HG02885 (cell line): Measurements from ENCODE around the gene DAAM2.

Experiments
- ATAC-seq: cut with Tn5 transposase; IDR thresholded peaks from one replicate; pipeline ENCODE4 v1.9.1; 2021; ENCODE audit warnings: mild to moderate bottlenecking; ENCODE audit not compliant: unreplicated experiment, poor library complexity

Gene DAAM2

GRCh38 chr6:39903656-39904055 lies 111.5 kb downstream of the DAAM2 start:
- no peak for ATAC-seq

- no peak for ATAC-seq
Observed at GRCh38 chr6:39904946-39905639, 112.9 kb downstream of the DAAM2 start.

DNA sequence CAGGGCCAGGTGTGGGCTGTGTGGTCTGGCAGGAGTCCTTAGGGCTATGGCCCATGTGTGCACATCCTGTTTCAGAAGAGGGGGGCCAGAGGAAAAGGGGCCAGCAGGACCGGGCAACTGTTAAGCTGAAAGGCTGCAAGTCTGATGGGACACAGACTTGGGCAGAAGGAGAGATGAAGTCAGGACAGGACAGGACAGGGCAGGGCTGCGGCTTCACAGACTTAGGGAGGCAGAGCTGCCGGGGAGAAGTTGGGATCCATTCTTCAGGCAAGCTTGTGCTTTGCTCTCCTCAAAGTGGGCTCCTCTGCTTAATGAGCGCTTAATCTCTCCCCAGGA lies 113.4 kb downstream of the DAAM2 start:
- ATAC-seq, result no peak

DNA sequence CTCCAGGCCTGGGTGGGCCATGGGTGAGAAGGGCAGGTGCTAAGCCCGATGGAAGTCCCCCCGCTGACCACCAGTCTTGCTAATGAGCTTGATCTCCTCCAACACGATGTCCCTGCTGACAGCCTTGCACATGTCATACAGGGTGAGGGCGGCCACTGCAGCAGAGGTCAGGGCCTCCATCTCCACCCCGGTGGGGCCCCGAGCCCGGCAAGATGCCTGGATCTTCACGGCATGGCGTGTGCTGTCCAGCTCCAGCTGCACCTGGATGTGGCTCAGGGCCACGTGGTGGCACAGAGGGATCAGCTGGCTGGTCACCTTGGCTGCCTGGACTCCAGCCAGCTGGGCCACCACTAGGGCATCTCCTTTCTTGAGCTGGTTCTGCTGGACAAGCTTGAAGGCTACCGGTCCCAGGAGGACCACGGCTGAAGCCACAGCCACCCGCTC lies 114.2 kb downstream of the DAAM2 start:
- ATAC-seq, result no peak

DNA sequence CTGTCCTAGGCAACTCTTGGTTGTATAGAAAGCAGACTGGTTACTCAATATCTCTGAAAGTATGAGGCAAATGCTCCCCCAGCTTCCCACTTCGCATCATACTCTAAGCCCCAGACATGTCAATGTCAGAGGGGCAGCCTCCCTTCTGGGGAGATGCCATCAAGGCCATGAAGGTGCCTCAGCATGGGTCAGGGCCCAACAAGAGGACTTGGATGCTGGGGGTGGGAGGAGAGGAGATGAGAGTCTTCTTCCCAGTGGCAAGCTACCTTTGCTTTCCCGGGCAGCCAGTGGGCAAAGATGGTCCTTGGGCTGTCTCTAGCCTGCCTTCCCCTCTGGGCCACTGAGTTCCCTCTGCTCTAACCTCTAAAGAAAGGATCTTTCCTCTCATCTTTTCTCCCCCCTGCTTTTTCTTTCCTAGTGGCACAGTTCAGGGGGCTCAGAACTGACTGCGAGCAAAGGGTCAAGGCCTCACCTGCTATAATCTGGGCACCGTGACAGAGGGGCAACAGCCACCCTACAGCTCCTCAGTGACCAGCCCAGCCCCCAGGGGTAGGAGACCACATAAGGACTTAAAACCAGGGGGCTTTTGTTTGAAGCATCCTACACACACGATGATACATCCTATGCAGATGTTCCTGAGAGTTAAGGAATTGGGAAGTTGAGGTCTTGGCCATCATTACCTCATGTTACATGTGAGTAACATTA lies 115.8 kb downstream of the DAAM2 start:
- ATAC-seq, result no peak

DNA sequence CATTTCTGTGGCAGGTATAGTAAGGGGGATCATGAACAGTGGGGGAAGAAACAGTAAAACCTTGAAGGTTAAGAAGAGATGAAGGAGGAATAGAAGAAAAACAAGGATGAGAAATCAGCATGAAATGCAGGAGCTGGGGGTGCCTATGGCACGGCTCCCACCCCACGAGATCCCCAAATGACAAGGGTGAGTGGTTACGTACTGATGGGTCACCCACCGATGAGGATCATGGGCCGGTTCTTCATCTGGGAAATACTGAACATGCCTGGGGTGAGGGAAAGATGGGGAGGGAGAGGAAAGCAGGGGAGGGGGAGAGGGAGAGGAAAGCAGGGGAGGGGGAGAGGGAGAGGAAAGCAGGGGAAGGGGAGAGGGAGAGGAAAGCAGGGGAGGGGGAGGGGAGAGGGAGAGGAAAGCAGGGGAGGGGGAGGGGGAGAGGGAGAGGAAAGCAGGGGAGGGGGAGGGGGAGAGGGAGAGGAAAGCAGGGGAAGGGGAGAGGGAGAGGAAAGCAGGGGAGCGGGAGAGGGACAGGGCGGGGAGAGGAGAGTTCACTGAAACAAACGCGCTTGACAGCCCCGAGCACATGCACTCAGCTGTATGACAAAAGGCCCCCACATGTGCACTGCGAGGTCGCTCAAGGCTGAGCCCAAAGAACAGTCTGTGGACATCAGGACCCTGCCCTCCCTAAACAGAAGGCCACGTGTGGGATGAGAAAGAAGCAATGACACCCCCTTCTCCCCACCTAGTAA lies 116.8 kb downstream of the DAAM2 start:
- no peak for ATAC-seq

GRCh38 chr6:39909701-39910100 lies 117.5 kb downstream of the DAAM2 start:
- no peak for ATAC-seq

- ATAC-seq, result no peak
Observed at GRCh38 chr6:39910164-39910563, 118.0 kb downstream of the DAAM2 start.

- no peak for ATAC-seq
Observed at GRCh38 chr6:39910744-39911143, 118.6 kb downstream of the DAAM2 start.

GRCh38 chr6:39911513-39912125 lies 119.4 kb downstream of the DAAM2 start:
- no peak for ATAC-seq

DNA sequence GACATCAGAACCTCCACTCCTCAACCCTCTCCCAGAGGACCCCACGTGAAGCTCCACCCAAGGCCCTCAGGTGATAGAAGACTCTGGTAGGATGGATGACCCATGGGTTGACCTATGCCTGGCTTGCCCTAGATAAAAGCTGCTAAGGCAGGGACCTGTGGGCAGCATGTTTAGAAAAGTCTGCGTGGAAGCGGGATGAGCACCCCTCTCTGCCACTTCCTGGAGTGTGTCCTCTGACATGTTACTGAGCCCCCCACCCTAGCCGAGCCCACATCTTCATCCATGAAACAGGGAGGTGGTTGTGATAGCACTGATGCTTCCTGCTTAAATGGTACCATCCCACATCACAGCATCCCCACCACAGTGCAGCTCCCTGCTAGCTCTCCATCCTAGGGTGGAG lies 120.3 kb downstream of the DAAM2 start:
- ATAC-seq, result no peak

- no peak for ATAC-seq
Observed at GRCh38 chr6:39913391-39913916, 121.3 kb downstream of the DAAM2 start.

DNA sequence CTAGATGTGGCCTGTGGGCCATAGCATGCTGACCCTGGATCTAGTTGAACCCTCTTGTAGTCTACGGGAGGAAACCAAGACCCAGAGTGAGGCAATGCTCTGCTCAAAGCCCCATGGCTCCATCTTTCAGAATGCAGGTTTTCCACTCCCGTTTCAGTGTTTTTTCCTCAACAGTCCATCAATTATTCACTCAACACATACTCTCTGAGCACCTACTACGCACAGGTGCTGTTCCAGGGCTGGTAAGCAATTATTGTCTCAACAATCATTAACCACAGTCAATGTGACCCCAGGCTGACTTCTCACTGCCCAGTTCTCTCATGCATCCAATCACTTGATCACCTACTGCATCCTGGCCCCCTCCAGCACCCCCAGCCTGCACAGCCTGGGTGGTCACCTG lies 122.1 kb downstream of the DAAM2 start:
- no peak for ATAC-seq

- no peak for ATAC-seq
Observed at GRCh38 chr6:39915866-39916265, 123.7 kb downstream of the DAAM2 start.

GRCh38 chr6:39917329-39917728 lies 125.2 kb downstream of the DAAM2 start:
- ATAC-seq, result no peak

DNA sequence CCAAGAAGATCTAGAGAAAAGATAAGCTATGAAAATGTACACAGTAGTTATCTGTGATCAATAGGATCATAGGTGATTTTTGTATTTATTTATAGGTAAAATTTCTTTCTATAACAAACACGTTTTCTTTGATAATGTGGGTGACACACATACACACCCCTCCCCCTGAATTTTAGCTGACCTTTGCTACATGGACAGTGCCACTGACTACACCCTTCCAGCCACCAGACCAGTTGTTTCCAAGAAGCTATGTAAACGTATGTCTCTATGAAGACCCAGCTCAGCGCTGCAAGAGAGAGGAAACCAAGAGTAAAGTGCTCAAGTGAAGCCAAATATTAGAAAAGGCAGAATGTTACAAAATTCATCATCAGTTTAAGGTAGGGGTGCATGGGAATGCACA lies 125.8 kb downstream of the DAAM2 start:
- ATAC-seq, result no peak

DNA sequence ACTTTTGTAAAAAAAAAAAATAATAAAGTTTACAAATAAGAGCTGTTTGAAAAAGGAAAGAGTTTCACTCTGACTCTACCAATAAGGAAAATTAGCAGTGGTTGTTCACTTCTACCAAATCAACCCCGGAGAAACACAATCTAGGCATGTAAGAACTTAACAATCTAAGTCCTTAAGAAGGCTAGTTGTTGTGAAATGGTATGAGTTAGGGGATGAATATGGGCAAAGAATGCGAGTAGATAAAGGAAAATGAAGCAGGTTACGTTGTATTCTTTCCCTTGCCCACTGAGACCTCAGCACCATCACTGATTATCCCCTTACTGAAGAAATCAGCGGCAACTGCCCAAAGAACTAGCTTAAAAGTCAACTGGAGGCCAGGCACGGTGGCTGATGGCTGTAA lies 126.7 kb downstream of the DAAM2 start:
- no peak for ATAC-seq

DNA sequence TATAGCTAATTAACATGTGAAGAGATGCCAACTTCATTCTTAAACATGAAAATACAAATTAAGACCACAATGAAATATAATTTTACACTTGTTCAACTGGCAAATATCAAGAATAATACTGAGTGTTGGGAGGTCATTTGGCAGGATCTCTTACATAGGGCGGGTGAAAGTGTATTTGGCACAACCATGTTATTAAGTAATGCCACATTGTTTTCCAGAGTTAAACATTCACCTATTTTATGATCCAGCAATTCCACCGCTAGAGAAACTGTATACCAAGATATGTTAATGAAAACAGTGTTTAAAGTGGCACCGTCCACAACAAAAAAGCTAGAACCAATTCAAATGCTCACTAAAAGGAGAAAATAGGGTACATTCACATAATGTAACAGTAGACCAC lies 128.0 kb downstream of the DAAM2 start:
- no peak for ATAC-seq

DNA sequence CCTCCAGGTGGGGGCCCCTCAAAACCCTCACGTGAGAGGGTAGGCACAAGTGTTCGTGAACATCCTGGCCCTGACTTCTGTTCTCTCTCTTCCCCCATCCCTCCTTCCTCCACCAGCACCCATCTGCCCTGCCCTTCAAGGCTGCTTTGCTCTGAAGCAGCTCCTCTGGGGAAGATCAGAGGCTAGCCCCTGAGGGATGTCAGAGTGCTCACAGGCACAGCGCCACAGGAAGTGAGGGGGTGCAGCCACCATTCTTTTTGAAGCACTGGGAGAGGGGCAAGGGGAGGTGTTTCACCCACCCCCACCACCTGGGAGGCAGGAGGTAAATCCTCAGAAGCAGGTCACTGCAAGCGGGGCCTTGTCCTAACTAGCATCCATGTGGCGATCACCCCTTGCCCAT lies 130.6 kb downstream of the DAAM2 start:
- ATAC-seq, result no peak

GRCh38 chr6:39923394-39923793 lies 131.2 kb downstream of the DAAM2 start:
- no peak for ATAC-seq

- ATAC-seq, result no peak
Observed at GRCh38 chr6:39923861-39924260, 131.7 kb downstream of the DAAM2 start.
